HG03342 (cell line): ENCODE measurements around the gene DCC.
"Not testable (repeated sequence)": the region's sequence is repeated elsewhere in the genome, so short reads cannot be mapped to it uniquely, and the experiment has no call there.

Experiments
- ATAC-seq: cut with Tn5 transposase; IDR thresholded peaks from one replicate; pipeline ENCODE4 v1.9.1; 2021; ENCODE audit warnings: mild to moderate bottlenecking, moderate library complexity; ENCODE audit not compliant: unreplicated experiment

Gene DCC

DNA sequence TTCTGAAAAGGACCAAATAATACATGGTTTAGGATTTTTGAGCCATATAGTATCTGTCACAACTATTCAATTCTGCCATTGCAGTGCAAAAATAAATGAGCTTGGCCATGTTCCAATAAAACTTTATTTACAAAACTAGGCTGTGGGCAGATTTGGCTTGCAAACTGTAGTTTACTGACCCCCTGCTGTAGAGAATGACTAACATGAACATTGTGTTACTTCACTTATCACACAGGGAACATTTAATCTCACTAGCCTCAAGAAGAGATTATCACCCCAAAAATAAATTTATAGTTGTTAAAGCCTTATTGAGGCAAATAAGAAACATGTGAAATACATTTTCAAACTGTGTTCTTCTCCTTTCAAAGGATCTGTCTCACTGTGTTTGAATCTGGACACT is 1118.3 kb downstream of the DCC start:
- ATAC-seq = no peak

DNA sequence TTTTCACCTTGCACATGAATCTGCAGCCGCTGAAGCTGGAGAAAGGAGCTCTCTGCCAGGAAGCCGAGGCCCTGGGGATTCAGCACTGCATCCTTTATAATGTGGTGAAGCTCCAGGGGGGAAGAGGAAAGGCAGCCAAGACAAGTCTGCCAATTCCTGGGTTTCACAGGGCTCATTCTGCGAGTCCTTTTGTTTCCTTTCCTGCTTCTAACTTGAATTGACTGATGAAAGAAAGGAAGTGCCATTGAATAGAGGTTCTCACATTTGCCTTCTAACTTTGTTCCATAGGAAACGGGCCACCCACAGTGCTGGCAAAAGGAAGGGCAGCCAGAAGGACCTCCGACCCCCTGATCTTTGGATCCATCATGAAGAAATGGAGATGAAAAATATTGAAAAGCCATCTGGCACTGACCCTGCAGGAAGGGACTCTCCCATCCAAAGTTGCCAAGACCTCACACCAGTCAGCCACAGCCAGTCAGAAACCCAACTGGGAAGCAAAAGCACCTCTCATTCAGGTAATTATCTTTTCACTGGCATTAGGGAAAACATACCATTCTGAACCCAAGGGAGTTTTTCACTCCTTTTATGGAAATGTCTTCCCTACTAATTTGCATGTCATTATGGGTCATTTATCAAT is 1119.1 kb downstream of the DCC start:
- no peak for ATAC-seq

DNA sequence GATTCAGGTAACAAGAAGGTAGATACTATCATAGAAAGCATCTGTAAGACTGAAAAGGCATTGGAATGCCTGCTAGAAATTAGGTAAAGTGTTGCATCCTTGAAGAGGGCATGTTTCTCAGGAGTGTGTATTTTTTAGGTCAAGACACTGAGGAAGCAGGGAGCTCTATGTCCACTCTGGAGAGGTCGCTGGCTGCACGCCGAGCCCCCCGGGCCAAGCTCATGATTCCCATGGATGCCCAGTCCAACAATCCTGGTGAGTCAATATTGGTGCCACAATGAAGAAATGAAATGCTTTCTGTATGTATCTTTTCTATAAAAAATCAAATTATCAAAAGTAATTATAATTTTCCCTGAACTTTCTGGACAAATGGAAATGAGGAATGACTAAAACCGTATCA is 1127.8 kb downstream of the DCC start:
- ATAC-seq = no peak

DNA sequence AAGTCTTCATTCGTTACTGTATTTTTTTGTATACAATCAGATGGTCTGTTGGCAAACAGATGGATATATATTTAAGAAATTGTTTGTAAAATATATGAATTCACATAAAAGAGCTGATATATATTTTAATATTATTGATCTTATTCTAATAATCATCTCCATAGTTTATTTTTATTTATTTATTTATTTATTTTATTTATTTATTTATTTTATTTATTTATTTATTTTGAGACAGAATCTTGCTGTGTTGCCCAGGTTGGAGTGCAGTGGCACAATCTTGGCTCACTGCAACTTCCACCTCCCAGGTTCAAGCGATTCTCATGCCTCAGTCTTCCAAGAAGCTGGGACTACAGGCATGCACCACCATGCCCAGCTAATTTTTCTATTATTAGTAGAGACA is 1128.2 kb downstream of the DCC start:
- not testable (repeated sequence) for ATAC-seq

DNA sequence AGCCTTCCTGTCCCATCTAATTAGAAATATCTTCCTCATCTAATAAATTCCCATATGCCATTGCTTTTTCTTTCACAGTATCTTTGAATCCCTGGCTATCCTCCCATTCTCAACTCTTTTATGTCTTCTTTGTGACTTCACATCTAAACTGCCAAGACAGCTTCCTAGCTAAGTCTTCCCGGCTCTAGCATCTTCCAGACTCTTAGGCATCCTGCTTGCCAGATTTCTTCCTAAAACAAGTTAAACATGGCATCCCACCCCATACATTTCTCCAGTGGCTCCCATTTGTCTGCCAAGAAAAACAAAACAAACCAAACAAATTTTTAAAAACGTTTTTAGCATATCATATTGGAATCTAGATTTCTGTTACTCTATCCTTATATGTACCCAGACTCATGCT is 1132.5 kb downstream of the DCC start:
- no peak for ATAC-seq

DNA sequence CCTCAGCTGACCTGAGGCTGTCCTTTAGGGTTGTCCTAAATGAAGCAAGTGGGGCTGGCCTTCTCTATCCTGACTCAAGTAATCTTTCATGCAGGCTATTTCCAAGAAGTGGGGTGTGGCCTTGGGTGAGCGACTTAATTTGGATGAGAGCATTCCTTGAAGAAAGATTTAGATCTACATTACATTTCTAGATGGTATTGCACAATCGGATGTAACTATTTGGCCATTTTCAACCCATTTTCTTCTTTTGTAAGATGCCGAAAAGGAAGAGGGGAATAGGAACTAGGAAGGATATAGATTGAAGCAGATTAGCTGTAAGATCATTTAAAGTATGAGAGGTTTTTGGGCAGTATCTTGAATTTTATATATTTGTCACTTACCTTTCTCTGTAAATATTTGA is 1138.2 kb downstream of the DCC start:
- no peak for ATAC-seq

DNA sequence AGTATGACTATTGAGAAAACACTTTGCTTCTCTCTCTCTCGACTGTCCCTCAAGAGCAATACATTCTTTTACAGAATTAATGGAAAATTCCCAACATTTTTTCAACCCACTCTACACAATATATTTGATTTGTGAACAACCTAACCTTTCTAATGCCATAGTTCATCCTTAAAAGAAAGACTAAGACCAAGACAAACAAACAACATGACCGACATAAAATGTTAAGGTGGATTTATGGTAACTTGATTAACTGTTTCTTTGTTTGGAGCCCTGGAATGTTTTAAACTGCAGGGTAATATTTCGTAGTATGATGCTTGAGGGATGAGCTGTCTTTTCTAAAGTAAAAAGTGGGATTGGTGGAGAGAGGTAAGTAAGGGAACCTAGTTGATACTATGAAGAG is 1146.3 kb downstream of the DCC start:
- ATAC-seq = no peak

DNA sequence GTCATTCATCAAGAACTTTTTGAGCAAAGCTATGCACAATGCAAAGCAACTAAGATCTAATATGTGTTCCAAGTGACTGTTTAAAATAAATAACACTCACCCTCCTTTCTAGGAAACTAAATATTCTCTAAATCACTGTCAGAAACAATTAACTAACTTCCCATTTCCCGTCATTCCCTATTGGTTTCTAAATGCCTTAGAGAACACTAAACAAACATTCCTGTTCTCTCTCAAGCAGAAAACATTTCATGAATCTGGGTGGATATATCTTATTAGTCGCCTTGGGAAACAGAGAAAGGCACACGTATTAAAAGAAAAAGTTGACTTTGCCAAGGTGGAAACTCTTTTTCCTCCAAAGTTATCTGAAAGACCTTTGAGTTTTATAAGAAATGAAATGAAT is 1149.3 kb downstream of the DCC start:
- no peak for ATAC-seq

DNA sequence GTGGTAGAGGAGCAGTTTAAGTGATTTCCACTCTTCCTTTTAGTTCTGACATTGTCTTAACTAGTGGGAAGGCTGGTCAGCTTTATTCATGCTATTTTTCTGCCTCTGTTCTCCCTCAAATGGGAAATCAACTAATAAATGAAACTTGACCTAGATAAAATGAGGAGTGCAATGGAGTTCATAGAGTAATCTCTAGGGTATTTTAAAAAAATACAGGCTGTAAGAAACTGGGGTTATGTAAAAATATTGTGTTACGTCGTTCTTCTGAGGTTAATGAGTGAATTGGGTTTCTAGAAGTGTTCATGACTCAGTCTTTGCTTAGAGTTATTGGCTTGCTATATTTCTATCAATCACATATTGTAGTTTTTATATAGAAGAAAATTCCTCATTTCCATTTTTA is 1150.0 kb downstream of the DCC start:
- ATAC-seq = no peak

DNA sequence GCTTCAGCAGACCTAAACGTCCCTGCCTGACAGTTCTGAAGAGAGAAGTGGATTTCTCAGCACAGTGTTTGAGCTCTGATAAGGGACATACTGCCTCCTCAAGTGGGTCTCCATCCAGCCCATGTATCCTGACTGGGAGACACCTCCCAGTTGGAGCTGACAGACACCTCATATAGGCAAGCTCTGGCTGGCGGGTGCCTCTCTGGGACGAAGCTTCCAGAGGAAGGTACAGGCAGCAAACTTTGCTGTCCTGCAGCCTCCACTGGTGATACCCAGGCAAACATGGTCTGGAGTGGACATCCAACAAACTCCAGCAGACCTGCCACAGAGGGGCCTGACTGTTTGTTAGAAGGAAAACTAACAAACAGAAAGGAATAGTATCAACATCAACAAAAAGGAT is 1156.0 kb downstream of the DCC start:
- no peak for ATAC-seq

DNA sequence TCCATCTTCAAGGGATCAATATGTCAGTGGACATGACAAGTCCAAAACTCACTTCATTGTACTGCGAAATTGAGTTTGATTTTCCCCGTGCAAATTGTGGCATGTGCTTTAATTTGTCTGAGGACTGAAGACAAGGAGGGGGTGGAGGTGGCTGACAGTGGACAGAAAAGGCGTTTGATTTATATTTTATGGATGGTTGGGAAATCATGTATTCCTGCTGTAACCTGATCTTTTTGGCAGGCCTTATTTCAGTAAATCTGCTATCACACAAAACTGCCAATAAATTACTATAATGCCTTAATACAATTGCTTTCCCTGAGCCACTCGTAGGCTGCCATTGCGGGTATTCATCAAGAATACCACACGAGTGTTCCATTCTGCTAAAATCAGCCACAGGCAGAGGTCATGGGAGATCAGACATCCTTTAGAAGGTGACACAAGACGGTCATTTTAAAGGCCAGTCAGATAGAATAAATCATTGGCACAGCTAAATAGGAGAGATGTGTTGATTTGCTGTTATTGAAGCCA is 1164.0 kb downstream of the DCC start:
- no peak for ATAC-seq

DNA sequence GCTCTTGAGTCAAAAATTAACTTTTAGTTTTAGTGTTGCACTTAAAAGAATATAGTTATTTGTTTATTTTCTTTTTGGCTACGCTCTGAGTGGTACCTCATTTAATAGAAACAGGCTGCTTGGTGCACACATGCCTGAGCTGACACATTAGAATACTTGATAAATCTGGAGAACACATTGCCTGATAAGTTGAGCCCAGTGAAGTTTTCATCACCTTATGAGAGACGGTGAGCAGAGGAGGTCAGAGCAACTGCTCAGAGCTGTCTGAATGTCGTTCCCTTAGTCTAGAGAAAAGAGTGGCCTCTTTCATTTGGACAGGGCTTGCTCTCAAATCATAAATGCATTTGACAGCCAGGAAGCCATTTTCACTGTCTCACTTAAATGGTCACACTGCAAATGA is 1168.5 kb downstream of the DCC start:
- no peak for ATAC-seq

DNA sequence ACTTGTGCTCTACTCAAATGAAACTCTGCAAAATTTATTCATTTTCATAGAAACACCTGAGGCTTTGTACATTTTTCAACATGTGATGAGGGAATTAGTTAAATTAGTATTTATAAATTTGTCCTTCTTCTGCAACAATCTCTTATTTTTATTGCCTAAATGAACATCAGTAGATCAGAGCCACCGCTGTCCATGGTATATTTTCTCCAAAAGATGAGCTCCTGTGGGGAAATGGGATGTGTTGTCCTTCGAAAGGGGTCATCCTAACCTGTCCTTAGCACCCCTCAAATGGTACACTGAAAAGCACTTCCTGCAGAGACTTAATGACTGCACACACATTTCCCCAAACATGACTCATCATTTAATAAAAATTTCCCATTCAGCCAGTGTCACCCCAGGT is 1169.9 kb downstream of the DCC start:
- ATAC-seq = no peak

DNA sequence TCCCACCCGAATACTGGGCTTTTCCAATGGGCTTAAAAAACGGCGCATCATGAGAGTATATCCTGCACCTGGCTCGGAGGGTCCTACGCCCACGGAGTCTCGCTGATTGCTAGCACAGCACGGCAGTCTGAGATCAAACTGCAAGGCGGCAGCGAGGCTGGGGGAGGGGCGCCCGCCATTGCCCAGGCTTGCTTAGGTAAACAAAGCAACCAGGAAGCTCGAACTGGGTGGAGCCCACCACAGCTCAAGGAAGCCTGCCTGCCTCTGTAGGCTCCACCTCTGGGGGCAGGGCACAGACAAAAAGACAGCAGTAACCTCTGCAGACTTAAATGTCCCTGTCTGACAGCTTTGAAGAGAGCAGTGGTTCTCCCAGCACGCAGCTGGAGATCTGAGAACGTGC is 1171.7 kb downstream of the DCC start:
- ATAC-seq = not testable (repeated sequence)

DNA sequence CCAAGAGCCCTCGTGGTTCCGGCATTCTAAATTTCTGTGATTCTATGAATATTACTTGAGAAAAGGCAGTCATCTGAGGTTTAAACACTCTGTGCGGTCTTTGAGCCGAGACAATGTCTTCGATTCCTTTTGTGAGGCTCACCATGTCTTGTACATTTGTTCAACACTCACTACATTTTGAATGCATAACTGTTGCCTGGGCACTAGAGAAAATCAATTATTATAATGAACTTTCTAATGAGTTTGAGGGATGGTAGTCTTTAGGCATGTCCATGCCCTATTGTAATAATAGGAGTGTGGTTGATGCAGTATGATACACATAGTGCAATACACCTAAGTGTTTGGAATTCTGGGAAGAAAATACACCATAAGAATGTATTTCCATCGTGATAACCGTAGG is 1181.1 kb downstream of the DCC start:
- no peak for ATAC-seq

DNA sequence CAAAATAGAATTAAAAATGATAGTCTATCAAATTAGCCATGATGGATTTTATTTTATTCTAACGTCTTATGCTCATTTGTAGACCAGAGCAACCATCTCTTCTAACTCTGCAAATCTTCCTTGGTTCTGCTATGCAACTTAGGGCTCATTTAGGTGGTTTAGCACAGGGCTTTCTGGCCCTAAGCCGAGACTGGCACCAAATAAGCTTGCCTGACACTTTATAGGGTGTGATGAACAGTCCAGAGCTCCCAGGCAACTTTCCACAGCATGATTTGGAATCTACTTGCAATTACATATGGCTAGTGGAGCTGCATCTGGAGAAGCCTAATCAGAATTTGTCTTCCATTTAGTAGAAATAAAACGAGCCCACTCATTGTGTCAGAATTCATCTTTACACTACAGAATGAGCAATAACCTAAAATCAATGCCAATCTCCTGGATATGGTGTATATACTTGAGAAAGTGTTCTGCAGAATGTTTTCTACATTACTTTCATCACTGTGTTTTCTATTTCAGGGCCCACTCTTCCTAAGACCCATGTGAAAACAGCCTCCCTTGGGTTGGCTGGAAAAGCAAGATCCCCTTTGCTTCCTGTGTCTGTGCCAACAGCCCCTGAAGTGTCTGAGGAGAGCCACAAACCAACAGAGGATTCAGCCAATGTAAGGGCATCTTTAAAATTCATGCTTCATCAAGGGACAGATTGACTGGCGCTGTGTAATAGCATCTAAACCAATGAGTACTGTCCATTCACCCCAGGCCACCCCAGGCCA is 1186.3 kb downstream of the DCC start:
- ATAC-seq = no peak

DNA sequence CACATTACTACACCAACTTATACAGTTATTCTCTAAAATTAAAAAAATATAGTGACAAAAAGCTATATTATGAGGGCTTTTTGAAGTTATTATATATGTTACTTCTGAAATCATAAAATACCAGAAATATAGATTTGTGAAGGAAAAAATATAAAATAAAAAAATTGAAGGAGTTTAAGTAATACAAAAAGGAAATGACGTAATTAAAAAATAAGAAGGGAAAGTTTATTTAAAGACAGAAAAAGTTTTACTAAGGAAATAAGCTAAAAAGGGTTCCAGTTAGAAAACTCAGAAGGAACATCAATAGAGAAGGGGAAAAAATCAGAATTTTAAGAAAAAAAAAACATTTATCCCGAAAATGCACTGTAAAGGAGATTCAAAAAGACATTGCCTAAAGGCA is 1187.4 kb downstream of the DCC start:
- no peak for ATAC-seq

DNA sequence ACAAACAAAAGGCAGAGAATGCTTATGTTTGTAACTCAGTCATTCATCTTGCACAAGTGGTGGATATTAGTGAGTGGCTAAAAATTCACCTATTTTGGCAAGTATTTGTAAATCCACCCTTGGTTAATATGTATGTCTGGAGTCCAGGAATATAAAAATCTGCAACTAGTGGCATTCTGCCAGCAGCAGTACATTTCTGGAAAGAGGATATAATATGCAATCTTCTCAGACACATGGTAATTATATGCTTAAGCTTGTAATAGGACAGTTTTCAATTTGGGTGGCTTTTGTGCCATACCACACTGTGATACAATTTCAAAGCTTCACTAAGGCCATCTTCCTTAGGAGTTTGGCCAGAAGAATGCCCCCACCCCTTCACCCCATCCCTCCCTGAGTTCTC is 1191.2 kb downstream of the DCC start:
- no peak for ATAC-seq

DNA sequence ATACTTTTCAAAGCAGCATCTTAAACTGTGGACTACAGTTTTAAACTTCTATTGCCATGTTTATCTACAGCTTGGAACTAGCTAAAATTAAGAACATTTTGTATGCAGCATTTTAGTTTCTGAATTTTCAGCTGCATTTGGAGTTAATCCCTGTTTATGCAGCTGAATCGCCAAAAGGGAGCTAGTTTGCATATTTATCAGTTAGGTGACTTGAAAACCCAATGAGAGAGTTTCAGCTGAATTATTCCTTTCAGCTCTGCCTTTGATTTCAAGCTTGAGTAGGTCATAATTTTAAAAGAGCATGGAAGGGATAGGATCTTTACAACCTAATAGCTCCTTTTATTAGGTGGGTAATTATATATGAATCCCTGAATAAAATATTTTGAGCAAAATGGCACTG is 1191.9 kb downstream of the DCC start:
- ATAC-seq = no peak

DNA sequence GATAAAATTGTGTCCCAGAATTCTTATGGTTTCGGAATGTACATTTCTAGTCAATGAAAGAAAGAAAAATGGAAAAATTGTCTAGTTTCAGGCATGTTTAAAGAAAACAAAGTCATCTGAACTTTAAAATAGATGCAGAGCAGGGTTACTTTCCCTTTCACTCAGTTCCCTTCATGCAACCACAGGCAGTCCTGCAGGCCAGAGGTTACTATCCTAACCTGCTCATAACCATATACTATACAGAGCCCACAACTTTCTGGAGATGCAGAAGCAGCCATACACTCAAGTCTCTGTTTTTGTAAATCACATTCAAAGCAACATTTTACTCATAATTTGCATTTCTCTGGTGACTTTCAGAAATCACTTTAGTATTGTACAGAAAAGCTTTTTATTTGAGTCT is 1194.2 kb downstream of the DCC start:
- no peak for ATAC-seq

DNA sequence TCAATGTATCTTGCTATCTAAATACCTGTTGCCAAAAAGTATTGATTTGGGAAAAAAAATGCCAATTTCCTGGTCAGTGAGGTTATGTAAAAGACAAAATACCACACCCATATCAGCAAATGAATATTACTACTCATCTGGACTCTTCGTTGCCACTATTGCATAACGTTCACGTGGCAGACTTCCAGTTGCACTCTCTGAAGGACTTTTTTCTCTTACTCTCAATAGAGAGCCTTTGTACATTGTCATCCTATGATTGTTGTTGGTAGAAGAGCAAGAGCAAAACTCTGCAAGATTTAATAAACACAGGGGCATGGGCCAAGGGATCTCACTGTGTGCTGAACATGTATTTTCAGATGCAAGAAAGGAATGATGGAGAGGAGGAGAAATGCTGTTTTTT is 1194.7 kb downstream of the DCC start:
- ATAC-seq = no peak

DNA sequence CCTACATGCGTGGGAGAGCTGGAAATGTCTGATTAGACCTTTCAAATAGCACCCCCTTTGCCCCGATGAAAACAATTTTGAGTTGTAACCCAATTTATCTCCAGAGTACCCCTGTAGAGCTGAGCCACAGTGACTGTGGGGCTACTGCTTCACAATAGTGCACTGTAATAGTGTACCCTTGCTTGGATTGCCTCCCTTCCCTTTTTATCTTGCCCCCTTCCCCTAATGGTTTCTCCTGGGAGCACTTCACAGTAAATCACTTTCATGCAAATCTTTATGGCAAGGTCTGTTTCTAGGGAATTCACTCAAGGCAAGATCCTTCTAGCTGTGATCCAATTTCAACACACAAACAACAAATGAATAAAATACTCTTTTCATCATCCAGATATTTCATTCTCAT is 1196.9 kb downstream of the DCC start:
- ATAC-seq = no peak

DNA sequence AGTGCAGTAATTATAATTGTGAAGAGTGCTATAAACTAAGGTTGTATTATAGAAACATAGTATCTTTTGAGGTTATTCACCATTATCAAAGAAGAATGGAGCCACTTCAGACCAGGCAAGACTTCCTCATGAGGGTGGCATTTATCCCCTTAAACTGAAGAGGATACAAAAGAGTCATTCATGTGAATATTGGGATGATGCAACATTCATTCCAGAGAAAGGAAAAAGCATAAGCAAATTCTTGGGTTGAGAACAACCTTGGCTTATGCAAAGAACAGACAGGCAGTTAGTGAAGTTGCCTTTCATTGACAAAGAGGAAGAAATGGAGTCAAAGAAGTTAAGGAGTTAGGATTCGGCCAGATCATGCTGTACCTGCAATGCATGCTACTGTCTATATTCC is 1201.9 kb downstream of the DCC start:
- no peak for ATAC-seq
